ENCODE data around the gene XAGE2.

DNA sequence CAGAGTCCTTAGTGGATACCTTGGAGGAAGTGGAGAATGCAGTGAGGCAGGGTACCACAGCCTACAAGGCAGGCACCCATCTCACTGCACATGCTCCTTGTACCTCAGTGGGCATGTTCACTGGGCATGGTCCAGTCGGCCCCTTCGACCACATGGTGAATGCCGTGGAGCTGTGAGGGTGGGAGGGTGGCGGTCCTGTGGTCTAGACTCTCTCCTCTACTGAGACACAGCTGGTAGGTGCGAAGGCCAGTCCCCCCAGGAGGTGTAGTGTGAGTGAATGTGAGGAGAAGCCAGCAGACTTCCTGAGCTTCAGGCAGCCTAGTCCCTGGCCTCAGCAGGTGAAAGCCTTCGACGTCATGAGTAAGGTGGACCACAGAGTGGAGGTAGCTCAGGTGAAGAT lies 12.2 kb downstream of the XAGE2 start:
- TF ChIP-seq, protein P1, sequence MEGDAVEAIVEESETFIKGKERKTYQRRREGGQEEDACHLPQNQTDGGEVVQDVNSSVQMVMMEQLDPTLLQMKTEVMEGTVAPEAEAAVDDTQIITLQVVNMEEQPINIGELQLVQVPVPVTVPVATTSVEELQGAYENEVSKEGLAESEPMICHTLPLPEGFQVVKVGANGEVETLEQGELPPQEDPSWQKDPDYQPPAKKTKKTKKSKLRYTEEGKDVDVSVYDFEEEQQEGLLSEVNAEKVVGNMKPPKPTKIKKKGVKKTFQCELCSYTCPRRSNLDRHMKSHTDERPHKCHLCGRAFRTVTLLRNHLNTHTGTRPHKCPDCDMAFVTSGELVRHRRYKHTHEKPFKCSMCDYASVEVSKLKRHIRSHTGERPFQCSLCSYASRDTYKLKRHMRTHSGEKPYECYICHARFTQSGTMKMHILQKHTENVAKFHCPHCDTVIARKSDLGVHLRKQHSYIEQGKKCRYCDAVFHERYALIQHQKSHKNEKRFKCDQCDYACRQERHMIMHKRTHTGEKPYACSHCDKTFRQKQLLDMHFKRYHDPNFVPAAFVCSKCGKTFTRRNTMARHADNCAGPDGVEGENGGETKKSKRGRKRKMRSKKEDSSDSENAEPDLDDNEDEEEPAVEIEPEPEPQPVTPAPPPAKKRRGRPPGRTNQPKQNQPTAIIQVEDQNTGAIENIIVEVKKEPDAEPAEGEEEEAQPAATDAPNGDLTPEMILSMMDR (IDR thresholded peaks at IDR 0.05 in 4 of 5, conservative IDR thresholded peaks at IDR 0.05 in 1 of 5): no peak
- no peak for TF ChIP-seq POLR2A (IDR thresholded peaks at IDR 0.05)
